SJSA1 (cell line): ENCODE results near the gene GRIN2A. TPM values are rescaled to one million over a fixed set of nuclear protein-coding genes. Genes with fewer than 3 reads are reported as not detected.

Source experiments
- DNase-seq, 2 experiments: peaks; one replicate each; pipeline ENCODE4 v3.0.0-alpha.2; 2015 to 2020; ENCODE audit warnings: low spot score in 2 of 2, low read depth in 1 of 2
- H3K27ac ChIP-seq: fragments of 250-450 bp; sonication (Bioruptor Pico); 2 replicates; pipeline ENCODE4 v1.5.1; 2020; ENCODE audit warnings: mild to moderate bottlenecking, moderate library complexity
- H3K27me3 ChIP-seq: fragments of 250-450 bp; sonication (Bioruptor Pico); replicated peaks from 2 replicates; pipeline ENCODE4 v1.5.1; 2020; ENCODE audit warnings: mild to moderate bottlenecking, moderate library complexity
- H3K36me3 ChIP-seq: fragments of 250-450 bp; sonication (Bioruptor Pico); 2 replicates; pipeline ENCODE4 v1.5.1; 2020; ENCODE audit warnings: mild to moderate bottlenecking
- H3K4me1 ChIP-seq: fragments of 250-450 bp; sonication (Bioruptor Pico); replicated peaks from 2 replicates; pipeline ENCODE4 v1.6.1; 2021; ENCODE audit warnings: mild to moderate bottlenecking
- H3K4me3 ChIP-seq: fragments of 250-450 bp; sonication (Bioruptor Pico); 2 replicates; pipeline ENCODE4 v1.5.1; 2020; ENCODE audit warnings: mild to moderate bottlenecking
- H3K9me3 ChIP-seq: fragments of 250-450 bp; sonication (Bioruptor Pico); replicated peaks from 2 replicates; pipeline ENCODE4 v1.5.1; 2020; ENCODE audit warnings: mild to moderate bottlenecking
- total RNA-seq: library from RNA; depleted of rRNA; stranded (reverse); fragments of >200 nt; shearing (Covaris generic); gene quantifications from 2 replicates; pipeline ENCODE4 v1.2.3, GENCODE V29; 2014

GRIN2A gene
- total RNA-seq, 1 experiment from 2014 or later: not detected

DNA sequence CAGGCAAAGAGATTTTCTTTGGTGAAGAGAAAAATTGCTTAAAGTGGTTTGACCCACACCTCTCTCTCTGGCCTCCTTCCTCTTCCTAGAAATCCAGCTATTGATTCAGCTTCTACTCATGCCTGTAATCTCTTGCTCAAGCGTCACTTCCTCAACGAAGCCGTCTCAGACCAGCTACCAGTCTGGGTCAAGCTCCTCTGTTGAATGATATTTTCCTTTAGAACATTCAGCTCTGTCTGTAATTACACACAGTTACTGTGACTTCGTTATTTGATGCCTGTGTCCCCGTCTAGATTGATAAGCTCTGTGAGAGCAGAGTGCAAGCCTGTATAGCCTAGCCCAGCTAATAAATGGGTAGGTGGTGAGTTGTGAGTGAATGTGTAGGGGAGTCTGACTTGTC lies 168.5 kb downstream of the GRIN2A start:
- Histone ChIP-seq H3K4me3 (no peak overlapping the region), H3K36me3 (no peaks in the 10 kb centered on the region), H3K4me1 (no peaks in the 10 kb centered on the region), H3K27me3 (peaks cover 4% of the 10 kb centered on the region; the same call in 1 of the 2 replicates), H3K27ac (no peak overlapping the region), H3K9me3 (no peaks in the 10 kb centered on the region)
- no peak for DNase-seq

DNA sequence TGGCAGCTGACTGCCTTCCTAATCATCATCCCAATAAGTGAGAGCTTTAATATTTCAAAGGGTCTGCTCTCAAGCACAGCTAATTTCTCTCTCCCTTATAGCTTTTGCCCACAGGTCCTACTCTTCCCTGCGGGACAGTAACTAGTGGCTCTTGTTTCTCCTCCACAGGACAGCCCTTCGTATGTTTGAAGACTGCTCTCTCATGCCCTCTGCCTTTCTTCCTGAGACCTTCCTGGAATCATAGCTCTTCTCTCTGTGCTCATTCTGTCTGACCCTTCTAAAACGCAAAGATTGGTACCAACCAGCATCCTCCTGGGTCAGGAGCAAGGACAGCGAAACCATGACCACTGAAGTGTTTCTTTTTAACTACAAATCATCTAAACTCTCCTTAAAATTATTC lies 168.9 kb downstream of the GRIN2A start:
- Histone ChIP-seq H3K27me3 (peaks cover 4% of the 10 kb centered on the region; the same call in 1 of the 2 replicates), H3K4me1 (no peaks in the 10 kb centered on the region), H3K27ac (no peak overlapping the region), H3K9me3 (no peaks in the 10 kb centered on the region), H3K4me3 (no peak overlapping the region), H3K36me3 (no peaks in the 10 kb centered on the region)
- no peak for DNase-seq

DNA sequence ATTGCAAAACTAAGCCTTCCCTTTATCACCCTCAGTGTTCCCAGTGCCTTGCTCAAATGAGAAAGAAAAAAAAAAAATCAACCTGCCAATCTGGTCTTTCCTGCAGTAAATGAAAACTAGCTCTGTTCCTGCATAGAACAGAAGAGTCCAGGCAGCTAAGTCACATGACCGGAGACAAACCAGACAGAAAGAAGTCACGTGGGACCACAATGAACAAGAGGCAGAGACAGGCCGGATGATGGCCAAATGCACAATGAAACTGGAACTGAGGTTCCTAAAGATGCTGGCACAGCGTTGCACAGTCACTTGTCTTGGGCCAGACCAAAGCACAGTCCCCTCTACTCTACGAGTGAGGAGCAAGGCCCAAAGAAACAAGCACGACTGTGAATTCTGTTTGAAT lies 172.5 kb downstream of the GRIN2A start:
- no peak for DNase-seq
- H3K36me3 ChIP-seq: no peaks in the 10 kb centered on the region

DNA sequence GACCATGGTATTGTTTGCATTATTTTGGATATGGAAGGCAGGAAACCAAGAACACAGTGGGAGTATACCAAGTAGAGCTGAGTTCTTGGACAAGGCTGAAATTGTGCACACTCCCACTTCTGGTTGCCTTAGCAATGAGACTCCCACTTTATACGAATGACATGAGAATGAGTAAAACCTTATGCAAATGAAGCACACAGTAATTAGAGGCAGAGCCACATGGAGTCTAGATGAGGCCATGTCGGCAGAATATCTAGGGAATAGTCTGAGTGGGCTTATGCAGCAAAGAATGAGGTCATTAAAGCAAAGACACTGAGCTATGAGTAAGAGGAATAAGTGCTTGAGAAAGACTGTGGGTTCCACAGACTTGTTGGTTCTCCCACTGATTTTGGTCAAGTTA lies 178.7 kb downstream of the GRIN2A start:
- H3K27ac ChIP-seq: no peak overlapping the region
- DNase-seq: no peak
- no peaks in the 10 kb centered on the region for H3K4me1 ChIP-seq
- H3K4me3 ChIP-seq: no peak overlapping the region
- no peaks in the 10 kb centered on the region for H3K36me3 ChIP-seq
- no peaks in the 10 kb centered on the region for H3K9me3 ChIP-seq
- H3K27me3 ChIP-seq: no peaks in the 10 kb centered on the region

More for the DNA sequence above, 172.5 kb downstream of the GRIN2A start:
- H3K4me3 ChIP-seq: no peak overlapping the region
- peaks cover 4% of the 10 kb centered on the region; the same call in 1 of the 2 replicates for H3K27me3 ChIP-seq
- no peaks in the 10 kb centered on the region for H3K4me1 ChIP-seq
- no peak overlapping the region for H3K27ac ChIP-seq
- no peaks in the 10 kb centered on the region for H3K9me3 ChIP-seq

DNA sequence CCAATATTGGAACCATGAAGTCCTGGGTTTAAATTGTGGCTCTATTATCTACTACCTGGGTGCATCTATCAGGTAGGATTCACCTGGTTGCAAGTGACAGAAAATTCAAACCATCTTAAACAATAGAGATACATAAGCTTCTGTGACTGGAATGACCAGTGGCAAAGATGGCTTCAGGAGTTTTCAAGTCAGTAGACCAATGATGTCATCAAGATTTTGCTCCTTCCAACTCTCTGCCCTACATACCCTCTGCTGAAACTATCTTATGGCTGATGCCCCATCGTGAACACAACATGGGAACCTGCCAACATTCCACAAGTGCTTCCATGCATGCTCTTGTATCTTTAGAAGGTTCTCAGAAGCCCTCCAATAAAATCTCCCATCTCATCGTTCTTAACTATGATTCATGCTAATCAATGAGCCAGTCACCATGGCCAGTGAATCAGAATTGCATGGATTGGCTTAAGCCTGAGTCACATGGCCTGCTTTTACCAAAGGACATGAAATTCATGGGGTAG lies 180.9 kb downstream of the GRIN2A start:
- DNase-seq: no peak
- no peaks in the 10 kb centered on the region for H3K4me1 ChIP-seq
- no peak overlapping the region for H3K4me3 ChIP-seq
- no peaks in the 10 kb centered on the region for H3K9me3 ChIP-seq
- no peaks in the 10 kb centered on the region for H3K27me3 ChIP-seq
- H3K27ac ChIP-seq: no peak overlapping the region
- H3K36me3 ChIP-seq: no peaks in the 10 kb centered on the region

DNA sequence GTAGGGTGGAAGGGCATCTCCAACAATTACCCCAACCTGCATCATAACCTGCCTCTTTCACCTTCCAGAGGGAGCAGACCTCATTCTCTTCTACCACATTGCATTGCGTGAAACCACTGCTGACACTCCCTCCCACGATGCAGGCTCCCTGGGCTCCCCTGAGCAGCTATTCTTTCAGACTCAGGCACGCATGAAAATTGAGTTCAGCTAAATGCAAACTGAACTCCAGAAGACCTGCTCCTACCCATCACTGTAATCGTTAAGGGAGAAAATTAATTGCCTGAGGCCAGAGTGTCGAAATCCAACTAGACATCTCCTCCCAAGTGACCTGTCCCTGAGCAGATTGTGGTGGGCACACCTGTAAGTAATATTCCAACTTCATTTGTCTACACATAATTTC lies 186.0 kb downstream of the GRIN2A start:
- Histone ChIP-seq H3K4me3 (no peak overlapping the region), H3K27me3 (no peaks in the 10 kb centered on the region), H3K27ac (no peak overlapping the region), H3K4me1 (no peaks in the 10 kb centered on the region), H3K36me3 (no peaks in the 10 kb centered on the region), H3K9me3 (no peaks in the 10 kb centered on the region)
- no peak for DNase-seq

DNA sequence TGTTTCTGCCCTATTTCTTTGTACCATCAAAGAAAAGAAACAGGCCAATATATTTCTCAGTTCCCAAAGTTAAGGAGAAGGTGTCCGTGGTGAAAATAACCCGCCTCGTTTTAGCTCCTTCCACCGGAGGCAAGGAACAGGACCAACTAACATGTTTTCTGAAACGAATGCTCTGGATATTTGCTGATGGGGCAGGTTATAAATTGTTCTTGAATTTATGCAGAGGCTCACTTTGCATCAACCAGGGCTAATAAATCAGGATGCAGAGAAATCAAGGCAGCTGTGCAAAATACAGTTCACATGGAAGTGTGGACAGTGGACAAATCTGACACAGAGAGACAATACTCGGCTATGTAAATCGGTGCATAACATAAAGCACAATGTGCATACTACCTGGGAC lies 189.8 kb downstream of the GRIN2A start:
- H3K36me3 ChIP-seq: no peaks in the 10 kb centered on the region
- no peak overlapping the region for H3K27ac ChIP-seq
- DNase-seq: no peak

DNA sequence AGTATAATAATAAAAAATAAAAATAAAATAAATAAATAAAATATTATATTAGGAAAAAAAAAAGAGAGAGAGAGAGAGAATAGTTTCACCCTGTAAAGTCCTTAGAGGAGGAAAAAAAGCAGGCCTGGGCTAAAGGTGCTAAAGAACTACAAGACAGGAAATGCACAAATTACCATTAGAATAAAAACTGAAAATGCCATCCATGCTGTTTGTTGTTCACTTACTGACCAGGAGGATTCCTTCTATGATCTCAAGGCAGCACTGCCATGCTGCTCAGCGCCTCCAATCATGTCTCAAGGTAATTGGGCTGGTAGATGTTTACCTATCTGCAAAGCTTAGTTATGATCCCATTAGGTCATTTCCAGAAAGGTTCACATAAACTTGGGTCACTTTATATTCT lies 201.2 kb downstream of the GRIN2A start:
- no peak for DNase-seq
- Histone ChIP-seq H3K27ac (no peak overlapping the region), H3K27me3 (0 out of 2 replicates have a peak, but pooled peaks cover 3% of the 10 kb centered on the region), H3K36me3 (no peaks in the 10 kb centered on the region), H3K9me3 (no peaks in the 10 kb centered on the region), H3K4me1 (no peaks in the 10 kb centered on the region), H3K4me3 (no peak overlapping the region)

More for the DNA sequence above, 189.8 kb downstream of the GRIN2A start:
- Histone ChIP-seq H3K9me3 (no peaks in the 10 kb centered on the region), H3K4me1 (no peaks in the 10 kb centered on the region), H3K4me3 (no peak overlapping the region), H3K27me3 (no peaks in the 10 kb centered on the region)

DNA sequence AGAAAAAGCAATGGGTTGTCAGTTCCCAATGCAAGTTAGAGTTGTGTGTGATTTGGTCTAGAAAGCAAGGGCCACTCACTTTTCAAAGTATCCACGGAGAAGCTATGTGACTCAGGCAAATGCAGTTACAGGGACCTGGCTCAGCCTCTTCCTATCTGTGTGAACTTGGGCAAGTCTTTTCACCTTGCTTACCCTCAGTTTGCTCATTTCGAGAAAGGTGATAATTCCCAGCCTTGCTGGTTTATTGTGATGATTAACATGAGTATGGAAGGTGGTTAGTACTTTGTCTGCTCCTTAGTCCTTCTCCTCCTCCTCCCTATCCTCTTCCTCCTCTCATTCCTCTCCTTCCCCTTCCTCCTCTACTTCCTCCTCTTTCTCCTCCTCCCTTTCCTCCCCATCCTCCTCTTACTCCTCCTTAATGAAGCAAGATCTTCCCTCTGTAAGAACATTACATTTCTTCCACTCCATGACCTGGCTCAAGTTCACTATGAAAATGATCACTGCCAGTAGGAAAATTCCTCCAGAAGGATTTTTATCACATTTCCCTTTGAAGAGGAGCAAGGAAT lies 204.0 kb downstream of the GRIN2A start:
- Histone ChIP-seq H3K36me3 (no peaks in the 10 kb centered on the region), H3K27ac (no peak overlapping the region), H3K4me1 (no peaks in the 10 kb centered on the region), H3K27me3 (0 out of 2 replicates have a peak, but pooled peaks cover 7% of the 10 kb centered on the region), H3K4me3 (no peak overlapping the region), H3K9me3 (no peaks in the 10 kb centered on the region)
- no peak for DNase-seq

DNA sequence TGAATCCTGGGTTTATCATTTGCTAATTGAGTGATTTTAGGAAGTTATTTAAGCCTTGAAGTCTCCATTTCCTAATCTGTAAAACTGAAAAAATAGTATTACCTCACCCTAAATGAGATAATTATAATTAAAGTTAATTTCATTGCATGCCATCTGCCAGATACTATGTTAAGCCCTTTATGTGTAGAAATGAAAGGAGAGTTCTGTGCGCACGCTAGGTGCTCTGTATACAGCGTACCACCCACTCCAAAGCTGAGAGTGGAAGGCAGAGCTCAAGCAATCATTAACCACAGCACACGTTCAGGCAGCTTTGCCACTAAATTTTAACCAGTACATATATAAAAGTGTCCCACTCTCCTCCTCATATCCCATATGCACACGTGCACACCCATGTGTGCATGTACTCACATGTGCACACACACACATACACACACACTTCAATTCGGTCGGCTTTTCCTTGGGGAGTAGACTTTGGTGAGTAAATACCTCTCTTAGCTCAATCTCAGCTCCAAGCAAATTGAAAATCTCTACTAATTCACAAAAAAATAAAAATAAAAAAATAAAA lies 204.8 kb downstream of the GRIN2A start:
- no peak for DNase-seq
- Histone ChIP-seq H3K27me3 (0 out of 2 replicates have a peak, but pooled peaks cover 7% of the 10 kb centered on the region), H3K4me3 (no peak overlapping the region), H3K27ac (no peak overlapping the region), H3K36me3 (no peaks in the 10 kb centered on the region), H3K4me1 (no peaks in the 10 kb centered on the region), H3K9me3 (no peaks in the 10 kb centered on the region)

DNA sequence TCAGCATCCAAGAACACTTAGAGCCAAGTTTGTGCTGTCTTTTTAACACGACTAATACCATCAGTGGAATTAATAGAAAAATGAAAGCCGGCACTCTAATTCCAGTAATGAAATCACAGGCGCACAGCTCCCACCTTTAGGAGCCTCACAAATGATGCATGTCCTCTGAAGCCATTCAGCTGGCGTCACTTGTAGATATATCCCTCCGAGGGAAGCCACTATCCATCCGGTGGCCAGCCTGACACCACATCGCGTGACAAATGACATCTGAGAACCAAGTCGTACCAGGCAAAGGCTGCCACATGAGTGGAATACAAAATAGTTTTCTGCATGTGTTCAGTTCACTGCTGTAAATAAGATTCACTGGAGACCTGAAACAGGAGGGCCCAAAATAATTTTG lies 205.6 kb downstream of the GRIN2A start:
- DNase-seq: no peak
- Histone ChIP-seq H3K4me1 (no peaks in the 10 kb centered on the region), H3K9me3 (no peaks in the 10 kb centered on the region), H3K36me3 (no peaks in the 10 kb centered on the region), H3K4me3 (no peak overlapping the region), H3K27ac (no peak overlapping the region), H3K27me3 (0 out of 2 replicates have a peak, but pooled peaks cover 7% of the 10 kb centered on the region)

DNA sequence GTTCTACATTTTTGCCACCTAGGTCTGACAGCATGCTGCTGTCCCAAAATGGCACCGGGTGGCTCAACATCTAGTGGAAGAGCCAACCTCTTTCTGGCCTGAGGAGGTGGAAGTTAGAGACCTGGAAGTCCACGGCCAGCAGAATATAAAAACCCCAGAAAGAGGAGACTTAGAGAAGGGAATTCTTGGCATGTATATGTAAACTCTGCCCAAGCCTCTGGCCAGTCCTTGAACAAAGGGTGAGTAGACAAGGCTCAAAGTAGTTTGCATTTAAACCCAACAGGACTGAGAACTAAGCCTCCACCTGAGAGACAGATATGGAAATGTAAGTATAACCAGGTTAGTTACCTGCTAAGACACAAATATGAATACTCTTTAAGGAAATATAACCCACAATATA lies 210.3 kb downstream of the GRIN2A start:
- H3K4me3 ChIP-seq: no peak overlapping the region
- no peaks in the 10 kb centered on the region for H3K4me1 ChIP-seq
- H3K36me3 ChIP-seq: no peaks in the 10 kb centered on the region
- no peak overlapping the region for H3K27ac ChIP-seq
- 0 out of 2 replicates have a peak, but pooled peaks cover 7% of the 10 kb centered on the region for H3K27me3 ChIP-seq
- no peak for DNase-seq
- no peaks in the 10 kb centered on the region for H3K9me3 ChIP-seq

DNA sequence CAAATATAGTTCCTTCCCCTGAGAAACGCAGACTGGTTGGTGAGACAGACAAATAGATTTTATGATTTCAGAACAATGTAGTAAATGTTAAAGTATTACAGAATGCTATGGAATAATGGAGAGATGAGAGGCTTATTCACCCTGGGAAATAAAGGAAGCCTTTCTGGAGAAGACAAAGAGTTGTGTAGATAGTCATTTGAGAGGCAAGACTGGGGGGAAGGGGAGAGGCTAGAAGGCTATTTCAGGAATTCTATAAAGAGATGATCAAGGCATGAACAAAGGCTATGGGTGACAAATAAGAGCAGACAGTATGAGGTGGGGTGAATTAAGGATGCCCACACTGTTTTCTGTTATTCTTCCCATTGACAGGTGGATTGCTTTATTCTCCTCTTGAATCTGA lies 211.4 kb downstream of the GRIN2A start:
- H3K4me1 ChIP-seq: no peaks in the 10 kb centered on the region
- no peaks in the 10 kb centered on the region for H3K36me3 ChIP-seq
- no peak overlapping the region for H3K4me3 ChIP-seq
- H3K27me3 ChIP-seq: 0 out of 2 replicates have a peak, but pooled peaks cover 4% of the 10 kb centered on the region
- DNase-seq: no peak
- no peak overlapping the region for H3K27ac ChIP-seq
- H3K9me3 ChIP-seq: no peaks in the 10 kb centered on the region

DNA sequence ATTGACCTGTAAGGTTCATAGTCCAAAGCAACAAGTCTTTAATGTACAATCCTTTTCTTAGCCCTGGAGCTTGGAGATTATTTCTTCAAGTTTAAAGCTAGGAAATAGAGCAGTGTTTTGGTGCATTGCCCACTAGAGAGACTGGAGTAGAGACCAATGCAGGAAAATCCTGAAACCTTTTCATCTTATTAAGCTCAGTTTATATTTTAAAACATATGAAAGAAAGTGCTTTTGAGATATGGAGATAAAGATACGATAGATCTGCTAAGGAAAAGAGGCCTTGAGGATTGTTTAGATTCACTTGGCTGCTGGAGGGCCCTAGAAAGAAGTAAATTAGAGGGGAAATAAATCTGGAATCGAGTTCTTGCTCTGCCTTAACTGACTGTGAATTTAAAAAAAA lies 212.0 kb downstream of the GRIN2A start:
- H3K27ac ChIP-seq: no peak overlapping the region
- no peaks in the 10 kb centered on the region for H3K36me3 ChIP-seq
- 0 out of 2 replicates have a peak, but pooled peaks cover under 1% of the 10 kb centered on the region for H3K27me3 ChIP-seq
- no peak for DNase-seq
- no peaks in the 10 kb centered on the region for H3K9me3 ChIP-seq
- no peak overlapping the region for H3K4me3 ChIP-seq
- no peaks in the 10 kb centered on the region for H3K4me1 ChIP-seq
